Progenitor cell of endocrine pancreas (in vitro differentiated cells): Measurements from ENCODE around the gene PAX2. TPM values are rescaled to one million over a fixed set of nuclear protein-coding genes. Genes with fewer than 3 reads are reported as not detected.

ENCODE experiments used
- DNase-seq: peaks from one replicate; pipeline ENCODE4 v3.0.0; 2021; ENCODE audit warnings: low spot score; ENCODE audit not compliant: unreplicated experiment
- H3K27ac Mint-ChIP-seq: 2 replicates; pipeline ENCODE4 v1.8.0; 2021; ENCODE audit warnings: mild to moderate bottlenecking, moderate library complexity, mixed read lengths
- H3K27me3 Mint-ChIP-seq: 2 replicates; pipeline ENCODE4 v1.8.0; 2021; ENCODE audit warnings: mixed read lengths
- H3K36me3 Mint-ChIP-seq: 2 replicates; pipeline ENCODE4 v1.8.0; 2022; ENCODE audit warnings: mixed read lengths; ENCODE audit not compliant: insufficient read depth
- H3K4me1 Mint-ChIP-seq: 2 replicates; pipeline ENCODE4 v1.8.0; 2021; ENCODE audit warnings: low read depth, mixed read lengths
- H3K4me3 Mint-ChIP-seq: 2 replicates; pipeline ENCODE4 v1.8.0; 2021; ENCODE audit warnings: low read depth, mild to moderate bottlenecking, moderate library complexity, mixed read lengths
- H3K9me3 Mint-ChIP-seq: 2 replicates; pipeline ENCODE4 v1.8.0; 2021; ENCODE audit warnings: low read depth, mixed read lengths
- CTCF ChIP-seq: fragments of 200-600 bp; sonication (generic); IDR thresholded peaks from one replicate; pipeline ENCODE4 v1.5.0; 2021; ENCODE audit warnings: antibody characterized with exemption, mild to moderate bottlenecking; ENCODE audit not compliant: unreplicated experiment
- total RNA-seq: library from RNA; stranded (reverse); gene quantifications from 2 replicates; pipeline ENCODE4 v1.2.1, GENCODE V29; 2021

The PAX2 gene
- total RNA-seq, 1 donor from 2014 or later = not detected

- H3K27ac Mint-ChIP-seq = peak overlapping the region; percentile 35
- peaks cover 97% of the 10 kb centered on the region for H3K27me3 Mint-ChIP-seq
- peaks cover 19% of the 10 kb centered on the region for H3K4me1 Mint-ChIP-seq
- H3K9me3 Mint-ChIP-seq = no peaks in the 10 kb centered on the region
- no peak overlapping the region for H3K4me3 Mint-ChIP-seq
- H3K36me3 Mint-ChIP-seq = no peaks in the 10 kb centered on the region
- no peak for TF ChIP-seq CTCF
- DNase-seq = no peak
These were observed 7.1 kb upstream of the PAX2 start for GRCh38 chr10:100738055-100738827.

- DNase-seq = peak; percentile 71
- TF ChIP-seq CTCF = no peak
- Mint-ChIP-seq H3K4me3 (peak overlapping the region; percentile 65), H3K9me3 (no peaks in the 10 kb centered on the region), H3K4me1 (peaks cover 23% of the 10 kb centered on the region), H3K27me3 (peaks cover 97% of the 10 kb centered on the region), H3K27ac (peak overlapping the region; percentile 3), H3K36me3 (no peaks in the 10 kb centered on the region)
These were observed 5.6 kb upstream of the PAX2 start for GRCh38 chr10:100739517-100740368.

GRCh38 chr10:100740476-100741377, 4.7 kb upstream of the PAX2 start:
- no peak for DNase-seq
- Mint-ChIP-seq H3K4me3 (no peak overlapping the region), H3K27me3 (peaks cover 93% of the 10 kb centered on the region), H3K27ac (no peak overlapping the region), H3K4me1 (peaks cover 21% of the 10 kb centered on the region), H3K36me3 (no peaks in the 10 kb centered on the region), H3K9me3 (no peaks in the 10 kb centered on the region)
- no peak for TF ChIP-seq CTCF

GRCh38 chr10:100741378-100742075, 3.9 kb upstream of the PAX2 start:
- Mint-ChIP-seq H3K4me3 (no peak overlapping the region), H3K36me3 (no peaks in the 10 kb centered on the region), H3K27me3 (peaks cover 91% of the 10 kb centered on the region), H3K9me3 (no peaks in the 10 kb centered on the region), H3K27ac (no peak overlapping the region), H3K4me1 (peaks cover 26% of the 10 kb centered on the region)
- no peak for DNase-seq
- no peak for TF ChIP-seq CTCF
